ENCODE measurements around the gene AHCYL2.

DNA sequence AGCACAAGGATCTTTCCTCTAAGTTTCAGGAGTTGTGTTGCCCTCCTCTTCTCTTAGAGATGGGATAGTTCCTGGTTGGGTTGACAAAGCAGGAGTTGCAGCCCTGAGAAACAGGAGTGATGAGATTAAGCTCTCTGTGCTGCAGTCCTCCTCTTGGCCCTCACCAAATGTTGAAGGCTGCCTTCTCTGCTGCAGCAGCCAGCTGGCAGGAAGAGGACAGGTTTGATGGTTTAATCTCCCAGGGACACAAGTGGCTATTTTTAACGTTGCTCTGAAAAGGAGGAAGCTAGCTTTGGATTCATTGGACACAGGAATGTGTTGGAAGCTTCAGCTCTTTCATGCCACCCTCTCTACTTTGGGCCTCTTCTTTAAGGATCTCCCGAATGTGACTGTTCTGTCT lies 218.8 kb downstream of the AHCYL2 start:
- TF ChIP-seq, protein P1, sequence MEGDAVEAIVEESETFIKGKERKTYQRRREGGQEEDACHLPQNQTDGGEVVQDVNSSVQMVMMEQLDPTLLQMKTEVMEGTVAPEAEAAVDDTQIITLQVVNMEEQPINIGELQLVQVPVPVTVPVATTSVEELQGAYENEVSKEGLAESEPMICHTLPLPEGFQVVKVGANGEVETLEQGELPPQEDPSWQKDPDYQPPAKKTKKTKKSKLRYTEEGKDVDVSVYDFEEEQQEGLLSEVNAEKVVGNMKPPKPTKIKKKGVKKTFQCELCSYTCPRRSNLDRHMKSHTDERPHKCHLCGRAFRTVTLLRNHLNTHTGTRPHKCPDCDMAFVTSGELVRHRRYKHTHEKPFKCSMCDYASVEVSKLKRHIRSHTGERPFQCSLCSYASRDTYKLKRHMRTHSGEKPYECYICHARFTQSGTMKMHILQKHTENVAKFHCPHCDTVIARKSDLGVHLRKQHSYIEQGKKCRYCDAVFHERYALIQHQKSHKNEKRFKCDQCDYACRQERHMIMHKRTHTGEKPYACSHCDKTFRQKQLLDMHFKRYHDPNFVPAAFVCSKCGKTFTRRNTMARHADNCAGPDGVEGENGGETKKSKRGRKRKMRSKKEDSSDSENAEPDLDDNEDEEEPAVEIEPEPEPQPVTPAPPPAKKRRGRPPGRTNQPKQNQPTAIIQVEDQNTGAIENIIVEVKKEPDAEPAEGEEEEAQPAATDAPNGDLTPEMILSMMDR (IDR thresholded peaks at IDR 0.05), result no peak
- TF ChIP-seq POLR2A (IDR thresholded peaks at IDR 0.05), result no peak
